Measurements from ENCODE around the gene NHLH2. TPM values are rescaled to one million over a fixed set of nuclear protein-coding genes. Genes with fewer than 3 reads are reported as not detected.

The NHLH2 gene
- total RNA-seq, 1 donor from 2014 or later: not detected

GRCh38 chr1:115839679-115840237 lies 1.2 kb downstream of the NHLH2 start:
- intact Hi-C loops (cut with DNase I): no loop called here
- ATAC-seq: no peak
- DNase-seq (ENCODE audit: missing footprints): no peak

- DNase-seq (ENCODE audit: missing footprints) (no peak), ATAC-seq (peak; percentile 13)
- intact Hi-C loops (cut with DNase I): no loop called here
Measured at GRCh38 chr1:115839029-115839678, 1.8 kb downstream of the NHLH2 start.

- no peak for DNase-seq (ENCODE audit: missing footprints)
- intact Hi-C loops (cut with DNase I): no loop called here
- ATAC-seq: no peak
Measured at GRCh38 chr1:115838431-115839028, 2.4 kb downstream of the NHLH2 start.

- DNase-seq (ENCODE audit: missing footprints) (no peak), ATAC-seq (no peak)
Measured at GRCh38 chr1:115837740-115838421, 3.0 kb downstream of the NHLH2 start.

GRCh38 chr1:115837341-115837739 lies 3.6 kb downstream of the NHLH2 start:
- intact Hi-C loops (cut with DNase I): no loop called here
- ATAC-seq: no peak
- DNase-seq (ENCODE audit: missing footprints): no peak

More at GRCh38 chr1:115837740-115838421, 3.0 kb downstream of the NHLH2 start:
- intact Hi-C loops (cut with DNase I): no loop called here

GRCh38 chr1:115833856-115834255 lies 7.1 kb downstream of the NHLH2 start:
- ATAC-seq (no peak), DNase-seq (ENCODE audit: missing footprints) (no peak)
- intact Hi-C loops (cut with DNase I): no loop called here

GRCh38 chr1:115832651-115833050 lies 8.3 kb downstream of the NHLH2 start:
- intact Hi-C loops (cut with DNase I): no loop called here
- no peak for DNase-seq (ENCODE audit: missing footprints)
- ATAC-seq: no peak

GRCh38 chr1:115830963-115831362 lies 10.0 kb downstream of the NHLH2 start:
- DNase-seq (ENCODE audit: missing footprints) (no peak), ATAC-seq (no peak)
- intact Hi-C loops (cut with DNase I): no loop called here

GRCh38 chr1:115829947-115830346 lies 11.0 kb downstream of the NHLH2 start:
- DNase-seq (ENCODE audit: missing footprints) (no peak), ATAC-seq (no peak)
- intact Hi-C loops (cut with DNase I): no loop called here

GRCh38 chr1:115829023-115829674 lies 11.8 kb downstream of the NHLH2 start:
- no peak for ATAC-seq
- no peak for DNase-seq (ENCODE audit: missing footprints)
- intact Hi-C loops (cut with DNase I): no loop called here

GRCh38 chr1:115828101-115829022 lies 12.6 kb downstream of the NHLH2 start:
- DNase-seq (ENCODE audit: missing footprints): peak; percentile 77
- peak; percentile 76 for ATAC-seq
- intact Hi-C loops (cut with DNase I): no loop called here

GRCh38 chr1:115827452-115828044 lies 13.4 kb downstream of the NHLH2 start:
- DNase-seq (ENCODE audit: missing footprints) (no peak), ATAC-seq (no peak)
- intact Hi-C loops (cut with DNase I): no loop called here

- intact Hi-C loops (cut with DNase I): no loop called here
- ATAC-seq (no peak), DNase-seq (ENCODE audit: missing footprints) (no peak)
Measured at GRCh38 chr1:115826628-115827027, 14.3 kb downstream of the NHLH2 start.

- DNase-seq (ENCODE audit: missing footprints) (no peak), ATAC-seq (no peak)
- intact Hi-C loops (cut with DNase I): no loop called here
Measured at GRCh38 chr1:115822117-115822516, 18.8 kb downstream of the NHLH2 start.

GRCh38 chr1:115815694-115816093 lies 25.2 kb downstream of the NHLH2 start:
- ATAC-seq (no peak), DNase-seq (ENCODE audit: missing footprints) (no peak)

GRCh38 chr1:115814685-115815398 lies 26.1 kb downstream of the NHLH2 start:
- DNase-seq (ENCODE audit: missing footprints) (no peak), ATAC-seq (no peak)
- intact Hi-C loops (cut with DNase I): loop anchor here (10.0 kb wide), 1 partner anchor 310 kb away; no protein-coding TSS in a partner anchor

More at GRCh38 chr1:115815694-115816093, 25.2 kb downstream of the NHLH2 start:
- intact Hi-C loops (cut with DNase I): loop anchor here (10.0 kb wide), 1 partner anchor 309 kb away; no protein-coding TSS in a partner anchor

GRCh38 chr1:115813727-115814126 lies 27.2 kb downstream of the NHLH2 start:
- DNase-seq (ENCODE audit: missing footprints) (no peak), ATAC-seq (no peak)
- intact Hi-C loops (cut with DNase I): loop anchor here (10.0 kb wide), 1 partner anchor 311 kb away; no protein-coding TSS in a partner anchor

All from Right ventricle myocardium inferior (tissue), 1 donor.